GM12864 (cell line): Measurements from ENCODE around the gene SLC30A7.
"Not testable (repeated sequence)": the region's sequence is repeated elsewhere in the genome, so short reads cannot be mapped to it uniquely, and the experiment has no call there.

Source experiments
- DNase-seq: peaks from one replicate; pipeline ENCODE4 v3.0.0-alpha.2; 2011; ENCODE audit warnings: low read depth
- H3K4me3 ChIP-seq: 2 replicates; pipeline ENCODE4 v1.5.1; 2011; ENCODE audit warnings: mild to moderate bottlenecking, low read depth, low read length, control low read depth
- CTCF ChIP-seq: IDR thresholded peaks from 2 replicates; pipeline ENCODE4 v1.5.1; 2011; ENCODE audit warnings: low read depth, mild to moderate bottlenecking, moderate library complexity, low read length, control low read depth, inconsistent platforms; ENCODE audit errors: missing control alignments

SLC30A7 gene

GRCh38 chr1:100924212-100924611 is 28.3 kb downstream of the SLC30A7 start:
- no peak for DNase-seq
- no peak overlapping the region for H3K4me3 ChIP-seq
- TF ChIP-seq CTCF = no peak

- no peak for DNase-seq
- no peak overlapping the region for H3K4me3 ChIP-seq
- no peak for TF ChIP-seq CTCF
Observed at GRCh38 chr1:100924991-100925390, 29.1 kb downstream of the SLC30A7 start.

- no peak for TF ChIP-seq CTCF
- H3K4me3 ChIP-seq = no peak overlapping the region
- DNase-seq = no peak
Observed at GRCh38 chr1:100926240-100926639, 30.4 kb downstream of the SLC30A7 start.

GRCh38 chr1:100927276-100927675 is 31.4 kb downstream of the SLC30A7 start:
- no peak overlapping the region for H3K4me3 ChIP-seq
- no peak for DNase-seq
- TF ChIP-seq CTCF = no peak

GRCh38 chr1:100928128-100928527 is 32.2 kb downstream of the SLC30A7 start:
- no peak overlapping the region for H3K4me3 ChIP-seq
- DNase-seq = no peak
- no peak for TF ChIP-seq CTCF

- no peak overlapping the region for H3K4me3 ChIP-seq
- TF ChIP-seq CTCF = no peak
- no peak for DNase-seq
Observed at GRCh38 chr1:100930494-100930893, 34.6 kb downstream of the SLC30A7 start.

GRCh38 chr1:100931716-100932115 is 35.8 kb downstream of the SLC30A7 start:
- no peak for TF ChIP-seq CTCF
- no peak for DNase-seq
- no peak overlapping the region for H3K4me3 ChIP-seq

GRCh38 chr1:100933555-100933954 is 37.7 kb downstream of the SLC30A7 start:
- H3K4me3 ChIP-seq, DNase-seq: not testable (repeated sequence)
